GM12878 (cell line): Measurements from ENCODE around the gene NFKBIA. TPM values are rescaled to one million over a fixed set of nuclear protein-coding genes. Genes with fewer than 3 reads are reported as not detected.

Source experiments
- ATAC-seq: fragments of 200-7000 bp; cut with Tn5 transposase; 3 replicates; pipeline ENCODE4 v1.9.1; 2020; ENCODE audit warnings: mild to moderate bottlenecking, moderate library complexity
- BruUV-seq: library from RNA; stranded (reverse); fragments of 400-500 nt; replicated peaks from 2 replicates; lab custom pipeline; 2021; lab: Mats Ljungman, UMichigan
- CTCF ChIA-PET: fragments of 300-600 bp; sonication (Branson Sonifier 250); formaldehyde crosslinking; extraction: SDS; loops from one replicate; lab custom pipeline; 2021; ENCODE audit warnings: inconsistent platforms; lab: Yijun Ruan, JAX
- POLR2A ChIA-PET: fragments of 350-600 bp; formaldehyde crosslinking; extraction: SDS; loops from one replicate; lab custom pipeline; 2021; ENCODE audit warnings: inconsistent platforms; lab: Charles Lee
- RAD21 ChIA-PET: fragments of 300-600 bp; sonication (Branson Sonifier 250); formaldehyde crosslinking; loops from one replicate; lab custom pipeline; 2023; ENCODE audit warnings: antibody characterized with exemption; ENCODE audit not compliant: unreplicated experiment; lab: Charles Lee
- SMC1A ChIA-PET: fragments of 300-600 bp; sonication (Branson Sonifier 250); formaldehyde crosslinking; loops from one replicate; lab custom pipeline; 2023; ENCODE audit not compliant: unreplicated experiment, uncharacterized antibody; lab: Charles Lee
- DNase-seq: peaks from one replicate; pipeline ENCODE4 v3.0.0-alpha.2; 2011; ENCODE audit warnings: low read depth, low spot score
- FAIRE-seq: peaks from 3 replicates; lab custom pipeline; 2011; peaks lifted over from hg19 to GRCh38; lab: Jason Lieb, UNC
- H2AFZ ChIP-seq: 2 replicates; pipeline ENCODE4 v1.6.0; 2011; ENCODE audit warnings: low read depth, low read length, control low read depth; ENCODE audit not compliant: control insufficient read depth
- H3K27ac ChIP-seq: 2 replicates; pipeline ENCODE4 v1.5.1; 2011; ENCODE audit warnings: control low read depth; ENCODE audit not compliant: control insufficient read depth, insufficient read depth
- H3K27me3 ChIP-seq, 2 experiments: replicated peaks in 1 of 2; 2 replicates each; pipeline versions ENCODE4 v1.6.0 to v1.6.1; 2011; ENCODE audit warnings: low read length in 1 of 2; ENCODE audit not compliant: control insufficient read depth in 2 of 2, insufficient read depth in 2 of 2
- H3K36me3 ChIP-seq, 2 experiments: 2 replicates each; pipeline ENCODE4 v1.5.1; 2011; ENCODE audit warnings: low read length in 1 of 2; ENCODE audit not compliant: control insufficient read depth in 2 of 2, insufficient read depth in 2 of 2
- H3K4me1 ChIP-seq: 2 replicates; pipeline ENCODE4 v1.6.1; 2011; ENCODE audit warnings: mild to moderate bottlenecking, low read length, moderate library complexity, mixed read lengths; ENCODE audit not compliant: control insufficient read depth, insufficient read depth
- H3K4me2 ChIP-seq: 2 replicates; pipeline ENCODE4 v1.6.0; 2011; ENCODE audit warnings: control low read depth; ENCODE audit not compliant: control insufficient read depth, insufficient read depth
- H3K4me3 ChIP-seq: fragments of 200-600 bp; sonication (generic); 2 replicates; pipeline ENCODE4 v1.5.1; 2016
- H3K79me2 ChIP-seq: 2 replicates; pipeline ENCODE4 v1.6.0; 2011; ENCODE audit warnings: low read length; ENCODE audit not compliant: control insufficient read depth, insufficient read depth
- H3K9ac ChIP-seq: 2 replicates; pipeline ENCODE4 v1.8.0; 2011; ENCODE audit warnings: low read length, control low read depth, mixed read lengths; ENCODE audit not compliant: control insufficient read depth, insufficient read depth
- H3K9me3 ChIP-seq: replicated peaks from 3 replicates; pipeline ENCODE4 v1.5.1; 2011; ENCODE audit warnings: mild to moderate bottlenecking, low read length; ENCODE audit not compliant: control insufficient read depth, insufficient read depth
- H4K20me1 ChIP-seq: 2 replicates; pipeline ENCODE4 v1.6.0; 2011; ENCODE audit not compliant: control insufficient read depth, insufficient read depth
- ATF7 ChIP-seq: fragments of 450-650 bp; IDR thresholded peaks from 2 replicates; pipeline ENCODE4 v1.6.1; 2016; ENCODE audit warnings: low read depth, mild to moderate bottlenecking
- BMI1 ChIP-seq: fragments of 450-650 bp; IDR thresholded peaks from 2 replicates; pipeline ENCODE4 v1.6.1; 2016; ENCODE audit warnings: mild to moderate bottlenecking, moderate library complexity, borderline replicate concordance
- EED ChIP-seq: sonication (generic); IDR thresholded peaks from 2 replicates; pipeline ENCODE4 v1.6.1; 2016; ENCODE audit warnings: antibody characterized with exemption, low read depth
- EGR1 ChIP-seq, 2 experiments: IDR thresholded peaks; 1 replicate in 1 of 2; 2 replicates in 1 of 2; pipeline ENCODE4 v1.6.1; 2011 to 2012; ENCODE audit warnings: low read depth in 2 of 2, low read length in 2 of 2, borderline replicate concordance in 1 of 2, mild to moderate bottlenecking in 1 of 2, moderate library complexity in 1 of 2
- MXI1 ChIP-seq: fragments of 150-350 bp; IDR thresholded peaks from 2 replicates; pipeline ENCODE4 v1.6.1; 2011; ENCODE audit warnings: low read depth, mild to moderate bottlenecking, inconsistent platforms, low read length, improper control_type of control experiment
- NFIC ChIP-seq: IDR thresholded peaks from 2 replicates; pipeline ENCODE4 v1.6.1; 2012; ENCODE audit warnings: low read depth, mild to moderate bottlenecking, inconsistent platforms, low read length, moderate library complexity
- POLR2A ChIP-seq: IDR thresholded peaks from 2 replicates; pipeline ENCODE4 v1.6.1; 2011; ENCODE audit warnings: low read depth, mild to moderate bottlenecking, low read length
- RFX5 ChIP-seq: IDR thresholded peaks from 2 replicates; pipeline ENCODE4 v1.6.1; 2011; ENCODE audit warnings: low read depth, low read length, improper control_type of control experiment
- TAF1 ChIP-seq: IDR thresholded peaks from 2 replicates; pipeline ENCODE4 v1.6.1; 2011; ENCODE audit warnings: mild to moderate bottlenecking, low read depth, low read length, borderline replicate concordance
- ZNF274 ChIP-seq: IDR thresholded peaks from one replicate; pipeline ENCODE4 v1.8.0; 2011; ENCODE audit not compliant: insufficient read length, insufficient read depth
- ZNF384 ChIP-seq: IDR thresholded peaks from 2 replicates; pipeline ENCODE4 v1.6.1; 2012; ENCODE audit warnings: low read depth, mild to moderate bottlenecking, low read length, improper control_type of control experiment, borderline replicate concordance
- ZZZ3 ChIP-seq: IDR thresholded peaks from 2 replicates; pipeline ENCODE4 v1.6.1; 2011; ENCODE audit warnings: low read depth; ENCODE audit not compliant: control insufficient read depth, insufficient read length
- WGBS: methylation state at CpG from one replicate; pipeline ENCODE4 v1.1.6; 2016; ENCODE audit warnings: low lambda C conversion rate; ENCODE audit not compliant: insufficient replicate concordance, insufficient coverage; ENCODE audit errors: missing lambda C conversion rate; 5-methylcytosine and 5-hydroxymethylcytosine counted together
- in situ Hi-C: fragments of 300-500 bp; cut with MboI; formaldehyde crosslinking; loops from 9 replicates; pipeline ENCODE4 v1.14.3; 2018; ENCODE audit warnings: mixed read lengths
- intact Hi-C: fragments of 100-400 bp; cut with micrococcal nuclease; formaldehyde crosslinking; loops from one replicate; pipeline ENCODE4 v1.14.2; 2022; ENCODE audit not compliant: unreplicated experiment
- polyA plus RNA-seq, 11 experiments: library from polyadenylated mRNA; depleted of rRNA in 4 of 11; unstranded in 6 of 11; stranded (reverse) in 5 of 11; fragments of >200 nt; fragmentation: Nextera tagmentation in 4 of 11; fragmentation: Illumina TruSeq in 1 of 11; extraction: Ambion mirVana in 4 of 11; extraction: Trizol in 1 of 11; gene quantifications; 1 replicate in 1 of 11; 2 replicates in 10 of 11; pipeline versions ENCODE4 v1.2.1 to v1.2.3, GENCODE V29; 2011 to 2016; ENCODE audit warnings: inconsistent platforms in 2 of 11, missing spikeins in 2 of 11, low read depth in 1 of 11
- total RNA-seq, 4 experiments: library from RNA; depleted of rRNA in 3 of 4; stranded (reverse); fragments of >200 nt in 3 of 4; fragmentation: Illumina TruSeq in 1 of 4; extraction: Trizol in 1 of 4; gene quantifications; 2 replicates each; pipeline versions ENCODE4 v1.2.1 to v1.2.3, GENCODE V29; 2013 to 2021
- TF ChIP-seq, protein P1 (sequence below): IDR thresholded peaks from 2 replicates; pipeline ENCODE4 v1.6.1; 2011; ENCODE audit warnings: borderline replicate concordance, low read depth, mild to moderate bottlenecking, moderate library complexity, low read length; ENCODE audit not compliant: insufficient read depth, poor library complexity, severe bottlenecking
- TF ChIP-seq, protein P2 (sequence below): fragments of 450-650 bp; IDR thresholded peaks from 2 replicates; pipeline ENCODE4 v1.6.1; 2017; ENCODE audit warnings: mild to moderate bottlenecking, moderate library complexity
- TF ChIP-seq, protein P3 (sequence below): IDR thresholded peaks from 2 replicates; pipeline ENCODE4 v1.6.1; 2011; ENCODE audit warnings: low read depth, mild to moderate bottlenecking, low read length, moderate library complexity, borderline replicate concordance; ENCODE audit errors: extremely low read depth

The NFKBIA gene
- total and polyA plus RNA-seq, 10 of the 15 experiments (the other 5 are each of a cell fraction or from before 2014, with no cell fraction given) = 123 to 419 (median 267) TPM

DNA sequence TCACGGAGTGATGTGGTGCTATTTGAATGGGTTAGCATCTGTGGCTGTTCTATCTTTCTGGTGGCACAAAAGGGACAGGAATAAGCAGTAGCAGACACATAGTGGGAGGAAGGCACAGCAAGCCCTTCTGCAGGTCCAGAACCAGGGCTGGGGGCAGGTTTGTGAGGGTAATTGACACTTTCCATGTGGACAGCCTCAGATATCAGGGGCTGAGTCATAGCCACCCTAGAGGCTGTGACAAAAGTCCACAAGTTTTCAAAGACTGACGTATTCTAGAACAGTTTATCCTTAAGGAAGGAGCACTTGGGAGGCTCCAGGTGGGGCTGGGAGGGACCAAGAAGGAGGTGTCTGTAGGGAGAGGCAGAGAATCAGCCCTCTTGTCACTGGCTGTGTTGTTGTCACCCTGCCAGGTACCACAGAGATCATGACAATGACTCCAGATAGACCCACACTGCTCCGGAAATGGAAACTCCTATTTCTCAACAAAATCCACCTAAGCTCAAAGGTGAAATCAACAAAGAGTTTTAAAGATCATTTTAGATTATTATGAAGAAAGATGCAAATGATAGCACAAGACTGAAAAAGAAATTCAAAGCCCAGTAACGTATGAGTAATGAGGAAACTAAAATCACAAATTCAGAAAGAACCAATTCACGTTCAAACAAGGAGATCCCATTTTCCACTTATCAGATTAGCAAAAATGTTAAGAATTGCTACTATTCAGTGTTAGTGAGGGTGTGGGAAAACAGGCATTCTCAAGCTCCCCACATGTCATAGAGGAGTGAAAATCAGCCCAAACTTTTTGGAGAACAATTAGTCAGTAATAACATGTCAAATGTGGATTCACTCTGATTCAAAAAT is 48.3 kb downstream of the NFKBIA start:
- in situ Hi-C loops (no loop called here), intact Hi-C loops (no loop called here)
- Histone ChIP-seq H3K27me3 (no peaks in the 10 kb centered on the region), H3K27ac (0 out of 2 replicates have a peak overlapping the region, but pooled peaks have one; percentile 1), H3K4me2 (peak overlapping the region; percentile 35), H3K36me3 (no peaks in the 10 kb centered on the region), H4K20me1 (no peaks in the 10 kb centered on the region), H2AFZ (peak overlapping the region; percentile 54), H3K9me3 (no peaks in the 10 kb centered on the region), H3K9ac (peak overlapping the region; percentile 15; the same call in 1 of the 2 replicates), H3K4me3 (no peak overlapping the region), H3K4me1 (peaks cover 12% of the 10 kb centered on the region), H3K79me2 (no peaks in the 10 kb centered on the region)
- SMC1A ChIA-PET = interaction anchor here (0.9 to 2.7 kb wide), 2 partner anchors 9 to 19 kb away, joined by 4 to 9 read pairs; no protein-coding TSS in a partner anchor
- no TSS peak for BruUV-seq
- CTCF ChIA-PET = no interaction called here
- WGBS = 32% methylated on average over 5 of the region's 5 CpGs
- ATAC-seq = peak; percentile 77
- peak; percentile 80 for FAIRE-seq
- RAD21 ChIA-PET = interaction anchor here (0.8 to 1.2 kb wide), 3 partner anchors 9 to 60 kb away, joined by 3 to 4 read pairs (median 3); no protein-coding TSS in a partner anchor
- no peak for DNase-seq
- POLR2A ChIA-PET = interaction anchor here (0.5 kb wide), 1 partner anchor 214 kb away, joined by 3 read pairs; no protein-coding TSS in a partner anchor
- TF ChIP-seq, protein P1, sequence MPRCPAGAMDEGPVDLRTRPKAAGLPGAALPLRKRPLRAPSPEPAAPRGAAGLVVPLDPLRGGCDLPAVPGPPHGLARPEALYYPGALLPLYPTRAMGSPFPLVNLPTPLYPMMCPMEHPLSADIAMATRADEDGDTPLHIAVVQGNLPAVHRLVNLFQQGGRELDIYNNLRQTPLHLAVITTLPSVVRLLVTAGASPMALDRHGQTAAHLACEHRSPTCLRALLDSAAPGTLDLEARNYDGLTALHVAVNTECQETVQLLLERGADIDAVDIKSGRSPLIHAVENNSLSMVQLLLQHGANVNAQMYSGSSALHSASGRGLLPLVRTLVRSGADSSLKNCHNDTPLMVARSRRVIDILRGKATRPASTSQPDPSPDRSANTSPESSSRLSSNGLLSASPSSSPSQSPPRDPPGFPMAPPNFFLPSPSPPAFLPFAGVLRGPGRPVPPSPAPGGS = no peak
- TF ChIP-seq ZZZ3 (no peak), TAF1 (no peak), ZNF384 (no peak), ZNF274 (no peak), BMI1 (no peak), EED (peak; percentile 69; the same call in 1 of the 2 replicates), POLR2A (no peak), MXI1 (no peak), ATF7 (no peak), RFX5 (no peak), EGR1 (IDR thresholded peaks at IDR 0.05; ENCODE audit: borderline replicate concordance in 1 of 2, low read depth in 2 of 2, low read length in 2 of 2) (no peak), NFIC (0 out of 2 replicates have a peak, but pooled peaks have one; percentile 18)
- TF ChIP-seq, protein P2, sequence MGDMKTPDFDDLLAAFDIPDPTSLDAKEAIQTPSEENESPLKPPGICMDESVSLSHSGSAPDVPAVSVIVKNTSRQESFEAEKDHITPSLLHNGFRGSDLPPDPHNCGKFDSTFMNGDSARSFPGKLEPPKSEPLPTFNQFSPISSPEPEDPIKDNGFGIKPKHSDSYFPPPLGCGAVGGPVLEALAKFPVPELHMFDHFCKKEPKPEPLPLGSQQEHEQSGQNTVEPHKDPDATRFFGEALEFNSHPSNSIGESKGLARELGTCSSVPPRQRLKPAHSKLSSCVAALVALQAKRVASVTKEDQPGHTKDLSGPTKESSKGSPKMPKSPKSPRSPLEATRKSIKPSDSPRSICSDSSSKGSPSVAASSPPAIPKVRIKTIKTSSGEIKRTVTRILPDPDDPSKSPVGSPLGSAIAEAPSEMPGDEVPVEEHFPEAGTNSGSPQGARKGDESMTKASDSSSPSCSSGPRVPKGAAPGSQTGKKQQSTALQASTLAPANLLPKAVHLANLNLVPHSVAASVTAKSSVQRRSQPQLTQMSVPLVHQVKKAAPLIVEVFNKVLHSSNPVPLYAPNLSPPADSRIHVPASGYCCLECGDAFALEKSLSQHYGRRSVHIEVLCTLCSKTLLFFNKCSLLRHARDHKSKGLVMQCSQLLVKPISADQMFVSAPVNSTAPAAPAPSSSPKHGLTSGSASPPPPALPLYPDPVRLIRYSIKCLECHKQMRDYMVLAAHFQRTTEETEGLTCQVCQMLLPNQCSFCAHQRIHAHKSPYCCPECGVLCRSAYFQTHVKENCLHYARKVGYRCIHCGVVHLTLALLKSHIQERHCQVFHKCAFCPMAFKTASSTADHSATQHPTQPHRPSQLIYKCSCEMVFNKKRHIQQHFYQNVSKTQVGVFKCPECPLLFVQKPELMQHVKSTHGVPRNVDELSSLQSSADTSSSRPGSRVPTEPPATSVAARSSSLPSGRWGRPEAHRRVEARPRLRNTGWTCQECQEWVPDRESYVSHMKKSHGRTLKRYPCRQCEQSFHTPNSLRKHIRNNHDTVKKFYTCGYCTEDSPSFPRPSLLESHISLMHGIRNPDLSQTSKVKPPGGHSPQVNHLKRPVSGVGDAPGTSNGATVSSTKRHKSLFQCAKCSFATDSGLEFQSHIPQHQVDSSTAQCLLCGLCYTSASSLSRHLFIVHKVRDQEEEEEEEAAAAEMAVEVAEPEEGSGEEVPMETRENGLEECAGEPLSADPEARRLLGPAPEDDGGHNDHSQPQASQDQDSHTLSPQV = no peak
- TF ChIP-seq, protein P3, sequence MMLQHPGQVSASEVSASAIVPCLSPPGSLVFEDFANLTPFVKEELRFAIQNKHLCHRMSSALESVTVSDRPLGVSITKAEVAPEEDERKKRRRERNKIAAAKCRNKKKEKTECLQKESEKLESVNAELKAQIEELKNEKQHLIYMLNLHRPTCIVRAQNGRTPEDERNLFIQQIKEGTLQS = no peak
